ENCODE measurements around the gene PROS1.

- TF ChIP-seq CTCF (IDR thresholded peaks at IDR 0.05): no peak
- no peak for TF ChIP-seq EZH2 (IDR thresholded peaks at IDR 0.05; ENCODE audit: borderline replicate concordance, insufficient read depth, low read depth, low read length, poor library complexity, severe bottlenecking)
These were observed 10.9 kb downstream of the PROS1 start for GRCh38 chr3:93962798-93963197.
